HG02852 (cell line): Measurements from ENCODE around the gene PSME3IP1.
"Not testable (repeated sequence)": the region's sequence is repeated elsewhere in the genome, so short reads cannot be mapped to it uniquely, and the experiment has no call there.

ENCODE experiments used
- ATAC-seq: cut with Tn5 transposase; IDR thresholded peaks from one replicate; pipeline ENCODE4 v1.9.1; 2021; ENCODE audit warnings: mild to moderate bottlenecking, moderate library complexity; ENCODE audit not compliant: unreplicated experiment

The PSME3IP1 gene

GRCh38 chr16:57125969-57126368 lies 59.9 kb downstream of the PSME3IP1 start:
- no peak for ATAC-seq

- ATAC-seq: no peak
These were observed 60.5 kb downstream of the PSME3IP1 start for GRCh38 chr16:57125376-57125775.

GRCh38 chr16:57123974-57124674 lies 61.7 kb downstream of the PSME3IP1 start:
- ATAC-seq: no peak

- no peak for ATAC-seq
These were observed 62.4 kb downstream of the PSME3IP1 start for GRCh38 chr16:57123216-57123973.

- no peak for ATAC-seq
These were observed 67.3 kb downstream of the PSME3IP1 start for GRCh38 chr16:57118461-57119084.

GRCh38 chr16:57115514-57116182 lies 70.2 kb downstream of the PSME3IP1 start:
- no peak for ATAC-seq

- ATAC-seq: no peak
These were observed 70.7 kb downstream of the PSME3IP1 start for GRCh38 chr16:57115168-57115513.

GRCh38 chr16:57113664-57114063 lies 72.2 kb downstream of the PSME3IP1 start:
- no peak for ATAC-seq

GRCh38 chr16:57113042-57113453 lies 72.8 kb downstream of the PSME3IP1 start:
- no peak for ATAC-seq

- no peak for ATAC-seq
These were observed 73.3 kb downstream of the PSME3IP1 start for GRCh38 chr16:57112403-57113041.

- no peak for ATAC-seq
These were observed 74.4 kb downstream of the PSME3IP1 start for GRCh38 chr16:57111420-57111819.

- no peak for ATAC-seq
These were observed 74.9 kb downstream of the PSME3IP1 start for GRCh38 chr16:57110937-57111336.

- ATAC-seq: not testable (repeated sequence)
These were observed 76.4 kb downstream of the PSME3IP1 start for GRCh38 chr16:57109259-57110105.

- no peak for ATAC-seq
These were observed 77.4 kb downstream of the PSME3IP1 start for GRCh38 chr16:57108432-57108831.

GRCh38 chr16:57107321-57107922 lies 78.4 kb downstream of the PSME3IP1 start:
- no peak for ATAC-seq

- ATAC-seq: no peak
These were observed 79.1 kb downstream of the PSME3IP1 start for GRCh38 chr16:57106767-57107166.

GRCh38 chr16:57105184-57105583 lies 80.7 kb downstream of the PSME3IP1 start:
- ATAC-seq: no peak

GRCh38 chr16:57104706-57105105 lies 81.1 kb downstream of the PSME3IP1 start:
- no peak for ATAC-seq
